CD4-positive, alpha-beta memory T cell (primary cell): ENCODE measurements around the gene KCND2. TPM values are rescaled to one million over a fixed set of nuclear protein-coding genes. Genes with fewer than 3 reads are reported as not detected.

Experiments used
- CTCF ChIA-PET: fragments of 350-600 bp; sonication (Branson Sonifier 250); formaldehyde crosslinking; loops from one replicate; lab custom pipeline; 2021; ENCODE audit warnings: inconsistent platforms; ENCODE audit not compliant: partially characterized antibody; lab: Charles Lee
- POLR2A ChIA-PET: fragments of 350-600 bp; sonication (Branson Sonifier 250); formaldehyde crosslinking; loops from one replicate; lab custom pipeline; 2021; ENCODE audit not compliant: partially characterized antibody; lab: Charles Lee
- DNase-seq, 5 donors: peaks; one replicate each; pipeline versions ENCODE4 v3.0.0 to v3.0.0-alpha.2; 2020 to 2022; ENCODE audit warnings: mixed read lengths in 1 of 5
- H3K27ac ChIP-seq: one replicate; pipeline ENCODE4 v1.7.0; 2013; ENCODE audit warnings: low read depth, low read length
- H3K27me3 ChIP-seq: 2 replicates; pipeline ENCODE4 v1.7.0; 2013; ENCODE audit warnings: mild to moderate bottlenecking, low read length, moderate library complexity; ENCODE audit not compliant: insufficient read depth
- H3K36me3 ChIP-seq: 2 replicates; pipeline ENCODE4 v1.7.0; 2013; ENCODE audit warnings: mild to moderate bottlenecking, low read length, moderate library complexity; ENCODE audit not compliant: insufficient read depth
- H3K4me1 ChIP-seq: 2 replicates; pipeline ENCODE4 v1.7.0; 2013; ENCODE audit warnings: mild to moderate bottlenecking, low read length, moderate library complexity; ENCODE audit not compliant: insufficient read depth
- H3K4me3 ChIP-seq, 2 donors: one replicate each; pipeline ENCODE4 v1.7.0; 2013; ENCODE audit warnings: low read length in 2 of 2, mild to moderate bottlenecking in 1 of 2
- H3K9me3 ChIP-seq, 2 donors: one replicate each; pipeline ENCODE4 v1.7.0; 2013; ENCODE audit warnings: low read length in 2 of 2, control low read depth in 1 of 2; ENCODE audit not compliant: control insufficient read depth in 1 of 2
- H3K27ac Mint-ChIP-seq, 7 donors: one replicate each; pipeline ENCODE4 v1.8.0; 2020 to 2021; ENCODE audit warnings: mixed read lengths in 7 of 7, mild to moderate bottlenecking in 6 of 7, inconsistent platforms in 3 of 7, moderate library complexity in 3 of 7
- H3K27me3 Mint-ChIP-seq, 2 donors: one replicate each; pipeline ENCODE4 v1.8.0; 2020 to 2021; ENCODE audit warnings: mixed read lengths in 2 of 2
- H3K36me3 Mint-ChIP-seq, 2 donors: one replicate each; pipeline ENCODE4 v1.8.0; 2020 to 2021; ENCODE audit warnings: mixed read lengths in 2 of 2, inconsistent platforms in 1 of 2, mild to moderate bottlenecking in 1 of 2
- H3K4me1 Mint-ChIP-seq, 4 donors: one replicate each; pipeline ENCODE4 v1.8.0; 2020 to 2021; ENCODE audit warnings: mixed read lengths in 4 of 4, mild to moderate bottlenecking in 1 of 4
- H3K4me3 Mint-ChIP-seq, 8 donors: one replicate each; pipeline ENCODE4 v1.8.0; 2020 to 2021; ENCODE audit warnings: mixed read lengths in 8 of 8, mild to moderate bottlenecking in 7 of 8, moderate library complexity in 6 of 8, inconsistent platforms in 3 of 8
- H3K9me3 Mint-ChIP-seq, 8 donors: one replicate each; pipeline ENCODE4 v1.8.0; 2020 to 2021; ENCODE audit warnings: mixed read lengths in 8 of 8, mild to moderate bottlenecking in 5 of 8, inconsistent platforms in 3 of 8, moderate library complexity in 1 of 8
- intact Hi-C: fragments of 100-400 bp; cut with micrococcal nuclease; formaldehyde crosslinking; loops from one replicate; pipeline ENCODE4 v1.15.1; 2023
- polyA plus RNA-seq, 2 donors: library from polyadenylated mRNA; unstranded; fragments of 300-500 nt; fragmentation: Illumina TruSeq; gene quantifications; one replicate each; pipeline ENCODE4 v1.2.3, GENCODE V29; 2021
- total RNA-seq, 2 experiments: library from RNA; stranded (reverse); gene quantifications; one replicate each; pipeline ENCODE4 v1.2.3, GENCODE V29; 2021

The KCND2 gene
- total and polyA plus RNA-seq, 4 experiments from 2014 or later: not detected

GRCh38 chr7:120523985-120524384 lies 251.0 kb downstream of the KCND2 start:
- Histone ChIP-seq H3K9me3 (no peaks in the 10 kb centered on the region), H3K4me3 (no peak overlapping the region), H3K27me3 (no peaks in the 10 kb centered on the region), H3K4me1 (no peaks in the 10 kb centered on the region), H3K27ac (no peak overlapping the region), H3K36me3 (no peaks in the 10 kb centered on the region)
- H3K27me3 Mint-ChIP-seq: no peaks in the 10 kb centered on the region
- H3K36me3 Mint-ChIP-seq: no peaks in the 10 kb centered on the region
- peaks cover 0 to 3% (median 0%) of the 10 kb centered on the region in 8 donors for H3K9me3 Mint-ChIP-seq
- H3K27ac Mint-ChIP-seq: no peak overlapping the region
- DNase-seq: no peak
- intact Hi-C loops: no loop called here
- ChIA-PET POLR2A (no interaction called here), CTCF (no interaction called here)
- H3K4me1 Mint-ChIP-seq: no peaks in the 10 kb centered on the region
- no peak overlapping the region for H3K4me3 Mint-ChIP-seq

GRCh38 chr7:120526902-120527509 lies 254.0 kb downstream of the KCND2 start:
- Histone ChIP-seq H3K9me3 (no peaks in the 10 kb centered on the region), H3K27ac (no peak overlapping the region), H3K27me3 (no peaks in the 10 kb centered on the region), H3K4me3 (no peak overlapping the region), H3K36me3 (no peaks in the 10 kb centered on the region), H3K4me1 (no peaks in the 10 kb centered on the region)
- ChIA-PET POLR2A (no interaction called here), CTCF (no interaction called here)
- no peaks in the 10 kb centered on the region for H3K4me1 Mint-ChIP-seq
- no peaks in the 10 kb centered on the region for H3K27me3 Mint-ChIP-seq
- intact Hi-C loops: no loop called here
- no peaks in the 10 kb centered on the region for H3K36me3 Mint-ChIP-seq
- no peak overlapping the region for H3K27ac Mint-ChIP-seq
- H3K4me3 Mint-ChIP-seq: no peak overlapping the region
- no peak for DNase-seq
- H3K9me3 Mint-ChIP-seq: peaks cover 0 to 3% (median 2%) of the 10 kb centered on the region in 8 donors

- POLR2A ChIA-PET: no interaction called here
- no peak overlapping the region for H3K4me3 Mint-ChIP-seq
- CTCF ChIA-PET: interaction anchor here (1.3 kb wide), 1 partner anchor 11 kb away, joined by 3 read pairs; no protein-coding TSS in a partner anchor
- Histone ChIP-seq H3K9me3 (no peaks in the 10 kb centered on the region), H3K27me3 (no peaks in the 10 kb centered on the region), H3K36me3 (no peaks in the 10 kb centered on the region), H3K27ac (no peak overlapping the region), H3K4me3 (no peak overlapping the region), H3K4me1 (no peaks in the 10 kb centered on the region)
- H3K9me3 Mint-ChIP-seq: peaks cover 0 to 3% (median 1%) of the 10 kb centered on the region in 8 donors
- intact Hi-C loops: no loop called here
- no peaks in the 10 kb centered on the region for H3K27me3 Mint-ChIP-seq
- H3K36me3 Mint-ChIP-seq: no peaks in the 10 kb centered on the region
- no peak overlapping the region for H3K27ac Mint-ChIP-seq
- DNase-seq: no peak
- H3K4me1 Mint-ChIP-seq: no peaks in the 10 kb centered on the region
Observed at GRCh38 chr7:120529736-120530135, 256.8 kb downstream of the KCND2 start.

GRCh38 chr7:120538335-120538734 lies 265.4 kb downstream of the KCND2 start:
- Histone ChIP-seq H3K27ac (no peak overlapping the region), H3K4me3 (no peak overlapping the region), H3K36me3 (no peaks in the 10 kb centered on the region), H3K9me3 (no peaks in the 10 kb centered on the region), H3K27me3 (no peaks in the 10 kb centered on the region), H3K4me1 (no peaks in the 10 kb centered on the region)
- Mint-ChIP-seq H3K4me3 (no peak overlapping the region), H3K36me3 (no peaks in the 10 kb centered on the region), H3K27ac (no peak overlapping the region), H3K4me1 (no peaks in the 10 kb centered on the region), H3K9me3 (peaks cover 0 to 6% (median 0%) of the 10 kb centered on the region in 8 donors), H3K27me3 (no peaks in the 10 kb centered on the region)
- intact Hi-C loops: no loop called here
- ChIA-PET CTCF (no interaction called here), POLR2A (no interaction called here)
- no peak for DNase-seq

GRCh38 chr7:120539321-120539720 lies 266.3 kb downstream of the KCND2 start:
- H3K36me3 ChIP-seq: no peaks in the 10 kb centered on the region
- DNase-seq: no peak
- Mint-ChIP-seq H3K4me1 (no peaks in the 10 kb centered on the region), H3K36me3 (no peaks in the 10 kb centered on the region), H3K9me3 (peaks cover 0 to 6% (median 0%) of the 10 kb centered on the region in 8 donors), H3K27ac (no peak overlapping the region), H3K27me3 (no peaks in the 10 kb centered on the region), H3K4me3 (no peak overlapping the region)
- no peak overlapping the region for H3K27ac ChIP-seq
- intact Hi-C loops: no loop called here
- no peak overlapping the region for H3K4me3 ChIP-seq
- ChIA-PET CTCF (no interaction called here), POLR2A (no interaction called here)
- no peaks in the 10 kb centered on the region for H3K9me3 ChIP-seq
- H3K27me3 ChIP-seq: no peaks in the 10 kb centered on the region
- no peaks in the 10 kb centered on the region for H3K4me1 ChIP-seq

GRCh38 chr7:120547605-120548004 lies 274.6 kb downstream of the KCND2 start:
- no peak overlapping the region for H3K4me3 ChIP-seq
- H3K9me3 ChIP-seq: no peaks in the 10 kb centered on the region
- DNase-seq: no peak
- ChIA-PET POLR2A (no interaction called here), CTCF (no interaction called here)
- no peaks in the 10 kb centered on the region for H3K36me3 ChIP-seq
- no peaks in the 10 kb centered on the region for H3K27me3 Mint-ChIP-seq
- no peak overlapping the region for H3K27ac Mint-ChIP-seq
- H3K36me3 Mint-ChIP-seq: no peaks in the 10 kb centered on the region
- H3K4me1 Mint-ChIP-seq: peaks cover 0 to 2% (median 0%) of the 10 kb centered on the region in 4 donors
- no peak overlapping the region for H3K27ac ChIP-seq
- H3K27me3 ChIP-seq: no peaks in the 10 kb centered on the region
- no peak overlapping the region for H3K4me3 Mint-ChIP-seq
- peaks cover 0 to 12% (median 0%) of the 10 kb centered on the region in 8 donors for H3K9me3 Mint-ChIP-seq
- no peaks in the 10 kb centered on the region for H3K4me1 ChIP-seq
- intact Hi-C loops: no loop called here

- ChIA-PET CTCF (no interaction called here), POLR2A (no interaction called here)
- H3K36me3 ChIP-seq: no peaks in the 10 kb centered on the region
- H3K4me3 ChIP-seq: no peak overlapping the region
- DNase-seq: no peak
- H3K9me3 Mint-ChIP-seq: peaks cover 0 to 4% (median 0%) of the 10 kb centered on the region in 8 donors
- no peak overlapping the region for H3K27ac ChIP-seq
- H3K4me3 Mint-ChIP-seq: no peak overlapping the region
- H3K4me1 Mint-ChIP-seq: peaks cover 0 to 2% (median 0%) of the 10 kb centered on the region in 4 donors
- intact Hi-C loops: no loop called here
- no peaks in the 10 kb centered on the region for H3K4me1 ChIP-seq
- H3K36me3 Mint-ChIP-seq: no peaks in the 10 kb centered on the region
- no peaks in the 10 kb centered on the region for H3K27me3 Mint-ChIP-seq
- H3K27me3 ChIP-seq: no peaks in the 10 kb centered on the region
- no peaks in the 10 kb centered on the region for H3K9me3 ChIP-seq
- H3K27ac Mint-ChIP-seq: no peak overlapping the region
Observed at GRCh38 chr7:120550494-120551048, 277.6 kb downstream of the KCND2 start.
